ENCODE measurements around the gene P2RX7. TPM values are rescaled to one million over a fixed set of nuclear protein-coding genes. Genes with fewer than 3 reads are reported as not detected.
A peak's percentile ranks its signal among the peaks of the same experiment; 100 is the strongest.

The P2RX7 gene
- total and polyA plus RNA-seq, 8 donors = 1.5 to 25.6 (median 2.1) TPM

- H3K27me3 ChIP-seq = no peaks in the 10 kb centered on the region
- H3K9me3 ChIP-seq = no peaks in the 10 kb centered on the region
- intact Hi-C loops (cut with DNase I) = no loop called here
- H3K27ac ChIP-seq = no peak overlapping the region
- ATAC-seq = no peak
- DNase-seq = no peak
- no peak for TF ChIP-seq CTCF (IDR thresholded peaks at IDR 0.05)
- no peak overlapping the region for H3K4me3 ChIP-seq
- H3K4me1 ChIP-seq = peaks cover 0 to under 1% of the 10 kb centered on the region in 2 donors
- H3K36me3 ChIP-seq = peaks cover 0 to 57% of the 10 kb centered on the region in 2 donors
Measured at GRCh38 chr12:121165316-121165715, 32.6 kb downstream of the P2RX7 start.

- intact Hi-C loops (cut with DNase I) = no loop called here
- no peaks in the 10 kb centered on the region for H3K27me3 ChIP-seq
- H3K4me1 ChIP-seq = no peaks in the 10 kb centered on the region
- ATAC-seq = no peak
- H3K9me3 ChIP-seq = no peaks in the 10 kb centered on the region
- no peak overlapping the region for H3K4me3 ChIP-seq
- TF ChIP-seq CTCF (IDR thresholded peaks at IDR 0.05) = no peak
- peaks cover 0 to 47% of the 10 kb centered on the region in 2 donors for H3K36me3 ChIP-seq
- DNase-seq = no peak
- no peak overlapping the region for H3K27ac ChIP-seq
Measured at GRCh38 chr12:121166356-121166755, 33.7 kb downstream of the P2RX7 start.

DNA sequence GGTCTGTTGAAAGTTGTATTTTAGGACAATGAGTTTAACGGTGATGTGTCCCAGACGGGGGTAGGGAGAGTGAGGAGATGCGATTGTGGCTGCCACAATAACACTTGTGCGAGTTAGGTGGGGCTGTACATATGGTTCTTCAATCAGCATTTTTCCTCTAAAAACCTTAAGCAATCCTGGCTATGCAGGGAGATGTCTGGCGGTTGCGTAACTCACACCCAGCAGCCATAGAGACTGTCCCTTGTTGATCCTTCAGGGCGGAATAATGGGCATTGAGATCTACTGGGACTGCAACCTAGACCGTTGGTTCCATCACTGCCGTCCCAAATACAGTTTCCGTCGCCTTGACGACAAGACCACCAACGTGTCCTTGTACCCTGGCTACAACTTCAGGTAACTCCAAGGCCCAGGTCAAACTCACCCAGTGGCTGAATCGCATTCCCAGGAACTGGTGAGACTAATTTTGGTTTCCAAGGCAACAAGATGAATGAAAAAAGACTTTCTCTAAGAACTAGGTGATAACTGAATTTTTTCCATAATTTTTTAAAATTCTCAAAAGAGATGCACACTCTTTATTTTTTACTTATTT lies 34.6 kb downstream of the P2RX7 start:
- Histone ChIP-seq H3K27ac (no peak overlapping the region), H3K4me3 (no peak overlapping the region), H3K36me3 (peaks cover 0 to 40% of the 10 kb centered on the region in 2 donors), H3K4me1 (no peaks in the 10 kb centered on the region), H3K9me3 (no peaks in the 10 kb centered on the region), H3K27me3 (no peaks in the 10 kb centered on the region)
- intact Hi-C loops (cut with DNase I) = no loop called here
- no peak for TF ChIP-seq CTCF (IDR thresholded peaks at IDR 0.05)
- DNase-seq (peak in 1 of 4 donors; percentile 53), ATAC-seq (peak; percentile 53)

GRCh38 chr12:121167951-121168350 lies 35.3 kb downstream of the P2RX7 start:
- Histone ChIP-seq H3K9me3 (no peaks in the 10 kb centered on the region), H3K27ac (no peak overlapping the region), H3K4me1 (no peaks in the 10 kb centered on the region), H3K27me3 (no peaks in the 10 kb centered on the region), H3K4me3 (no peak overlapping the region), H3K36me3 (peaks cover 0 to 34% of the 10 kb centered on the region in 2 donors)
- ATAC-seq (no peak), DNase-seq (no peak)
- no peak for TF ChIP-seq CTCF (IDR thresholded peaks at IDR 0.05)
- intact Hi-C loops (cut with DNase I) = no loop called here

DNA sequence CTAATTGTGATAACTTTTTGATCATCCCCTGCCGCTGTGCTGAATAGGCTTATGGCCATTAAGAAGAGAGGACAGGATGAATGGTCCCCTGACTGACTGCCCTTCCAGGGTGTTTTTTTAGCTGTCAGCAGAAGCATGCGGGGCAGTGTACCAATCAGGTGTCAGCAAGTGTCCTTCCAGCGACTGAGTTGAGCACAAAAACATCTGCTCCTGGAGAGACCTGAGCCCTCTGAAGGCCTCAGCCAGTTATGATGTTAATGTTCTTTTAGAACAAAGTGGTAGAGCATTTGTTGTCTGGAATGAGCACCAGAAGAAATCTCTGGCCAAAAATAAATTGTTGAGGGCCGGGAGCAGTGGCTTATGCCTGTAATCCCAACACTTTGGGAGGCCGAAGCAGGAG lies 37.5 kb downstream of the P2RX7 start:
- ATAC-seq = no peak
- intact Hi-C loops (cut with DNase I) = no loop called here
- no peak overlapping the region for H3K27ac ChIP-seq
- no peaks in the 10 kb centered on the region for H3K27me3 ChIP-seq
- no peak overlapping the region for H3K4me3 ChIP-seq
- no peak for DNase-seq
- peaks cover 0 to 15% of the 10 kb centered on the region in 2 donors for H3K36me3 ChIP-seq
- H3K9me3 ChIP-seq = no peaks in the 10 kb centered on the region
- peaks cover 0 to 19% of the 10 kb centered on the region in 2 donors for H3K4me1 ChIP-seq
- TF ChIP-seq CTCF (IDR thresholded peaks at IDR 0.05) = no peak

Data from left lung (tissue), 10 donors.